Measurements from ENCODE around the gene RFX8.

Gene RFX8

GRCh38 chr2:101395545-101396315 lies 79.2 kb downstream of the RFX8 start:
- no peak for TF ChIP-seq POLR2AphosphoS5 (IDR thresholded peaks at IDR 0.05; ENCODE audit: low read depth, low read length)
- no peak for TF ChIP-seq TAF1 (IDR thresholded peaks at IDR 0.05; ENCODE audit: borderline replicate concordance, insufficient read depth, low read length)
- no peak for TF ChIP-seq SIN3A (IDR thresholded peaks at IDR 0.05; ENCODE audit: borderline replicate concordance, insufficient read depth, low read length)
- TF ChIP-seq, protein P1, sequence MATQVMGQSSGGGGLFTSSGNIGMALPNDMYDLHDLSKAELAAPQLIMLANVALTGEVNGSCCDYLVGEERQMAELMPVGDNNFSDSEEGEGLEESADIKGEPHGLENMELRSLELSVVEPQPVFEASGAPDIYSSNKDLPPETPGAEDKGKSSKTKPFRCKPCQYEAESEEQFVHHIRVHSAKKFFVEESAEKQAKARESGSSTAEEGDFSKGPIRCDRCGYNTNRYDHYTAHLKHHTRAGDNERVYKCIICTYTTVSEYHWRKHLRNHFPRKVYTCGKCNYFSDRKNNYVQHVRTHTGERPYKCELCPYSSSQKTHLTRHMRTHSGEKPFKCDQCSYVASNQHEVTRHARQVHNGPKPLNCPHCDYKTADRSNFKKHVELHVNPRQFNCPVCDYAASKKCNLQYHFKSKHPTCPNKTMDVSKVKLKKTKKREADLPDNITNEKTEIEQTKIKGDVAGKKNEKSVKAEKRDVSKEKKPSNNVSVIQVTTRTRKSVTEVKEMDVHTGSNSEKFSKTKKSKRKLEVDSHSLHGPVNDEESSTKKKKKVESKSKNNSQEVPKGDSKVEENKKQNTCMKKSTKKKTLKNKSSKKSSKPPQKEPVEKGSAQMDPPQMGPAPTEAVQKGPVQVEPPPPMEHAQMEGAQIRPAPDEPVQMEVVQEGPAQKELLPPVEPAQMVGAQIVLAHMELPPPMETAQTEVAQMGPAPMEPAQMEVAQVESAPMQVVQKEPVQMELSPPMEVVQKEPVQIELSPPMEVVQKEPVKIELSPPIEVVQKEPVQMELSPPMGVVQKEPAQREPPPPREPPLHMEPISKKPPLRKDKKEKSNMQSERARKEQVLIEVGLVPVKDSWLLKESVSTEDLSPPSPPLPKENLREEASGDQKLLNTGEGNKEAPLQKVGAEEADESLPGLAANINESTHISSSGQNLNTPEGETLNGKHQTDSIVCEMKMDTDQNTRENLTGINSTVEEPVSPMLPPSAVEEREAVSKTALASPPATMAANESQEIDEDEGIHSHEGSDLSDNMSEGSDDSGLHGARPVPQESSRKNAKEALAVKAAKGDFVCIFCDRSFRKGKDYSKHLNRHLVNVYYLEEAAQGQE (IDR thresholded peaks at IDR 0.05; ENCODE audit: insufficient read depth in 1 of 2, low read depth in 2 of 2, low read length in 2 of 2), result no peak
- no peak for TF ChIP-seq FOXP2 (optimal IDR thresholded peaks at IDR 0.05; ENCODE audit: borderline replicate concordance, extremely low read depth, extremely low read length, insufficient read depth)

DNA sequence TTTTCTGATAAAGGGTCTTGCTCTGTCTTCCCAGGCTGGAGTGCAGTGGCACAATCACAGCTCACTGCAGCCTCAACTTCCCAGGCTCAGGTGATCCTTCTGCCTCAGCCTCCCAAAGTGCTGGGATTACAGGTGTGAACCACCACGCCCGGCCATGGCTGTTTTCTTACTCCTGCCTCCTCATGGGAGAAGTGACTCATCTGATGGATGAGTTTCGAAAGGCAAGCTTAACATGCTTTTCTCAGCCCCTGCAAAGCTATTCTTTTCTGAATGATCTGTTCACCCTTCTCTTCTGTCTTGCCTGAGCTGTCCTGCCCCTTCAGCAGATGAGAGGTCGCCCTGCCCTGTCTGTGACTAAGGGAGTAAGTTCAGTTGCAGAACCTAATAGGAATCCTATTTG lies 86.7 kb downstream of the RFX8 start:
- no peak for TF ChIP-seq TAF1 (IDR thresholded peaks at IDR 0.05; ENCODE audit: borderline replicate concordance, insufficient read depth, low read length)
- TF ChIP-seq SIN3A (IDR thresholded peaks at IDR 0.05; ENCODE audit: borderline replicate concordance, insufficient read depth, low read length), result no peak
- no peak for TF ChIP-seq FOXP2 (optimal IDR thresholded peaks at IDR 0.05; ENCODE audit: borderline replicate concordance, extremely low read depth, extremely low read length, insufficient read depth)
- TF ChIP-seq POLR2AphosphoS5 (IDR thresholded peaks at IDR 0.05; ENCODE audit: low read depth, low read length), result no peak
- TF ChIP-seq, protein P1 (IDR thresholded peaks at IDR 0.05; ENCODE audit: insufficient read depth in 1 of 2, low read depth in 2 of 2, low read length in 2 of 2), result no peak

DNA sequence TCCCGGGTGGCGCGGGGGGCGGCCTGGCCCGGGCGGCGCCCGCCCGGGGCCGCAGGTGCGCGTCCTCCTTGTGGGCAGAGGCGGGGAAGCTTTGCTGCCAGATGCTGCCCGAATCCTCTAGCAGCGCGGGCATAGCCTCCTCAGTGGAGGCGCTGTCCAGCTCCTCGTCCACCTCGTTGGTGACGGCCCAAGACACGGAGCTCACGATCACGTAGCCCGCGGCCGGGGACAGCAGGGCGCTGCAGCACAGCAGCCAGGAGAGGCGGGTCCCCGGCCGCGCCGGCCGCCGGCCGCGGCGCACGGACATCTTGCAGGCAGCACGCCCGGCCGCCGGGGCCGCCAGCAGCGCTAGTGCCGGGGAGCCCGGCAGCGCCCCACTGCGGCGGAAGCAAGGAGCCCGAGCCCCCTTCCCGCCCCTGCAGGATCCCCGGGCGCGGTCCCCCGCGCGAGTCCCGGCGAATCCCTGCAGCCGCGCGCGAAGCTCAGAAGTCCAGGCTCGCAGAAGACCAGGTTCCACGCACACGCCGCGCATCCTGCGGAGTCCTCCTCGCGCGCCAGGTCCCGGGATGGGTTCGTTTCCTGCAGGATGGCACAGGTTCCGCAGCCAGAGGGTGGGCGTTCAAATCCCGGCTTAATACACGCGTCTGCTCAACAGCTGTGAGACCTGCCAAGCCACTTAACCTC lies 87.6 kb downstream of the RFX8 start, which contains the start of gene CREG2:
TSS of gene CREG2 (minus strand) at position 353 of the 684 bp plus-strand sequence. CDS start at position 307, 46 bp downstream.
- TF ChIP-seq, protein P1 (IDR thresholded peaks at IDR 0.05; ENCODE audit: insufficient read depth in 1 of 2, low read depth in 2 of 2, low read length in 2 of 2), result peak; percentile 74 to 87
- TF ChIP-seq SIN3A (IDR thresholded peaks at IDR 0.05; ENCODE audit: borderline replicate concordance, insufficient read depth, low read length) (no peak), FOXP2 (optimal IDR thresholded peaks at IDR 0.05; ENCODE audit: borderline replicate concordance, extremely low read depth, extremely low read length, insufficient read depth) (no peak), POLR2AphosphoS5 (IDR thresholded peaks at IDR 0.05; ENCODE audit: low read depth, low read length) (no peak), TAF1 (IDR thresholded peaks at IDR 0.05; ENCODE audit: borderline replicate concordance, insufficient read depth, low read length) (no peak)

DNA sequence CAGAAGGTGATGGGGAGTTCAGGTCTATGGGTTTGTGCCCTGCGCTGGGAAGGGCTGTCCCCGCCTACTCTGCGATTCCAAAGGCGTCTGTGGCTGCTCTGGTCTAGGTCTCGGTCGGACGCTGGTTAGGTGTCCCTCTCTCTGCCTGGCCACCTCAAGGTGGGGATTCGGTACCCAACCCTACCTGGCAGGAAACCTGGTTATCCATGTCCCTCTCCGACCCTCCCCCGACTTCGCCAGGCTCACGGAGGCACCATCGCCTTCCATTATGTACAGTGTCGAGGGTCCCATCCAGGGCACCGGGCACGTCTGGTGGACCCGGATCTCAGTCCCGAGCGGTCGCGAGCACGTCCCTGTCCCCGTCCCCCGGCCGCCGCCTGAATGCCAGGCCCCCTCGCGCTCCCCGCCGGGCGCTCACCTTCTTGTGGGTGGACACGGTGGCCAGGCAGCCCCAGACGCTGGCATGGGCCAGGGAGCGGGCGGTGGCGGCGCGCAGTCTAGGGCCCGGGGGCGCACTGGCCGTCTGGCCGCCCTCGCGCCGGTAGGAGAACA lies 88.2 kb downstream of the RFX8 start:
- TF ChIP-seq, protein P1 (IDR thresholded peaks at IDR 0.05; ENCODE audit: insufficient read depth in 1 of 2, low read depth in 2 of 2, low read length in 2 of 2), result no peak
- TF ChIP-seq FOXP2 (optimal IDR thresholded peaks at IDR 0.05; ENCODE audit: borderline replicate concordance, extremely low read depth, extremely low read length, insufficient read depth) (no peak), TAF1 (IDR thresholded peaks at IDR 0.05; ENCODE audit: borderline replicate concordance, insufficient read depth, low read length) (no peak), SIN3A (IDR thresholded peaks at IDR 0.05; ENCODE audit: borderline replicate concordance, insufficient read depth, low read length) (no peak), POLR2AphosphoS5 (IDR thresholded peaks at IDR 0.05; ENCODE audit: low read depth, low read length) (no peak)

Data from PFSK-1 (cell line).